KMS-11 (cell line): ENCODE data around the gene GLCE.

Experiments used
- H2AFZ ChIP-seq: fragments of 200-600 bp; sonication (generic); 2 replicates; pipeline ENCODE4 v1.6.1; 2016; ENCODE audit warnings: antibody characterized with exemption, mixed run types, low read depth
- H3K27ac ChIP-seq: fragments of 200-600 bp; sonication (generic); 2 replicates; pipeline ENCODE4 v1.6.1; 2016; ENCODE audit warnings: mild to moderate bottlenecking, mixed run types
- H3K27me3 ChIP-seq: fragments of 200-600 bp; sonication (generic); 2 replicates; pipeline ENCODE4 v1.6.1; 2017; ENCODE audit warnings: mild to moderate bottlenecking, low read depth, mixed run types, moderate library complexity; ENCODE audit not compliant: insufficient read depth
- H3K36me3 ChIP-seq: fragments of 200-600 bp; sonication (generic); 2 replicates; pipeline ENCODE4 v1.6.1; 2017; ENCODE audit warnings: mild to moderate bottlenecking, mixed run types; ENCODE audit not compliant: insufficient read depth
- H3K4me1 ChIP-seq: fragments of 200-600 bp; sonication (generic); 2 replicates; pipeline ENCODE4 v1.6.1; 2016; ENCODE audit warnings: mild to moderate bottlenecking, low read depth, mixed run types; ENCODE audit not compliant: poor library complexity, severe bottlenecking
- H3K4me2 ChIP-seq: fragments of 200-600 bp; sonication (generic); 2 replicates; pipeline ENCODE4 v1.7.0; 2016; ENCODE audit warnings: mild to moderate bottlenecking, mixed run types
- H3K4me3 ChIP-seq: fragments of 200-600 bp; sonication (generic); IDR thresholded peaks from 2 replicates; pipeline ENCODE4 v1.6.1; 2017; ENCODE audit warnings: low read depth, low read length, mixed read lengths; ENCODE audit not compliant: insufficient read depth
- H3K79me2 ChIP-seq: fragments of 200-600 bp; sonication (generic); 2 replicates; pipeline ENCODE4 v1.6.1; 2016; ENCODE audit warnings: low read depth, mixed run types; ENCODE audit not compliant: insufficient read depth
- H3K9ac ChIP-seq: fragments of 200-600 bp; sonication (generic); 2 replicates; pipeline ENCODE4 v1.6.1; 2016; ENCODE audit warnings: mild to moderate bottlenecking, mixed run types
- H4K20me1 ChIP-seq: fragments of 200-600 bp; sonication (generic); 2 replicates; pipeline ENCODE4 v1.6.1; 2016; ENCODE audit warnings: mild to moderate bottlenecking, mixed run types; ENCODE audit not compliant: insufficient read depth
- CTCF ChIP-seq: fragments of 200-600 bp; sonication (generic); conservative IDR thresholded peaks from 2 replicates; pipeline ENCODE4 v1.6.1; 2017; ENCODE audit warnings: low read depth, mild to moderate bottlenecking, antibody characterized with exemption, low read length, moderate library complexity, mixed read lengths

The GLCE gene

GRCh38 chr15:69194025-69194827 lies 33.8 kb downstream of the GLCE start:
- Histone ChIP-seq H3K4me1 (no peaks in the 10 kb centered on the region), H4K20me1 (no peaks in the 10 kb centered on the region), H3K27ac (no peak overlapping the region), H3K9ac (no peak overlapping the region), H3K36me3 (no peaks in the 10 kb centered on the region), H3K79me2 (no peaks in the 10 kb centered on the region), H2AFZ (no peak overlapping the region), H3K4me3 (no peak overlapping the region), H3K4me2 (no peak overlapping the region), H3K27me3 (no peaks in the 10 kb centered on the region)
- TF ChIP-seq CTCF: no peak

- H3K4me1 ChIP-seq: no peaks in the 10 kb centered on the region
- no peak overlapping the region for H2AFZ ChIP-seq
- H3K4me2 ChIP-seq: no peak overlapping the region
- H3K9ac ChIP-seq: no peak overlapping the region
- H3K79me2 ChIP-seq: no peaks in the 10 kb centered on the region
- no peaks in the 10 kb centered on the region for H3K27me3 ChIP-seq
- H3K36me3 ChIP-seq: no peaks in the 10 kb centered on the region
- no peak for TF ChIP-seq CTCF
- H4K20me1 ChIP-seq: no peaks in the 10 kb centered on the region
- no peak overlapping the region for H3K27ac ChIP-seq
- H3K4me3 ChIP-seq: no peak overlapping the region
These were observed 34.4 kb downstream of the GLCE start for GRCh38 chr15:69194854-69195253.

- no peaks in the 10 kb centered on the region for H4K20me1 ChIP-seq
- H3K36me3 ChIP-seq: no peaks in the 10 kb centered on the region
- H3K4me3 ChIP-seq: no peak overlapping the region
- TF ChIP-seq CTCF: no peak
- H3K4me2 ChIP-seq: no peak overlapping the region
- no peak overlapping the region for H3K27ac ChIP-seq
- no peaks in the 10 kb centered on the region for H3K27me3 ChIP-seq
- H3K79me2 ChIP-seq: no peaks in the 10 kb centered on the region
- no peaks in the 10 kb centered on the region for H3K4me1 ChIP-seq
- no peak overlapping the region for H3K9ac ChIP-seq
- no peak overlapping the region for H2AFZ ChIP-seq
These were observed 40.7 kb downstream of the GLCE start for GRCh38 chr15:69200832-69201745.

- H3K27me3 ChIP-seq: no peaks in the 10 kb centered on the region
- no peak overlapping the region for H3K4me3 ChIP-seq
- no peaks in the 10 kb centered on the region for H3K4me1 ChIP-seq
- H3K27ac ChIP-seq: no peak overlapping the region
- no peaks in the 10 kb centered on the region for H3K79me2 ChIP-seq
- H3K36me3 ChIP-seq: no peaks in the 10 kb centered on the region
- H4K20me1 ChIP-seq: no peaks in the 10 kb centered on the region
- no peak overlapping the region for H3K9ac ChIP-seq
- no peak overlapping the region for H2AFZ ChIP-seq
- no peak for TF ChIP-seq CTCF
- no peak overlapping the region for H3K4me2 ChIP-seq
These were observed 45.6 kb downstream of the GLCE start for GRCh38 chr15:69206079-69206478.
